OCI-LY1 (cell line): ENCODE data around the gene RBPJL.

Source experiments
- EZH2 ChIP-seq: fragments of 200-600 bp; sonication (generic), shearing (Covaris generic); IDR thresholded peaks from 2 replicates; pipeline ENCODE4 v1.8.0; 2017; ENCODE audit warnings: borderline replicate concordance, mixed run types, mild to moderate bottlenecking, antibody characterized with exemption, low read length, moderate library complexity, mixed read lengths
- TF ChIP-seq, protein P1 (sequence below): fragments of 200-600 bp; sonication (generic), shearing (Covaris generic); IDR thresholded peaks from 2 replicates; pipeline ENCODE4 v1.5.1; 2017; ENCODE audit warnings: mild to moderate bottlenecking, antibody characterized with exemption, low read length, moderate library complexity, mixed read lengths

DNA sequence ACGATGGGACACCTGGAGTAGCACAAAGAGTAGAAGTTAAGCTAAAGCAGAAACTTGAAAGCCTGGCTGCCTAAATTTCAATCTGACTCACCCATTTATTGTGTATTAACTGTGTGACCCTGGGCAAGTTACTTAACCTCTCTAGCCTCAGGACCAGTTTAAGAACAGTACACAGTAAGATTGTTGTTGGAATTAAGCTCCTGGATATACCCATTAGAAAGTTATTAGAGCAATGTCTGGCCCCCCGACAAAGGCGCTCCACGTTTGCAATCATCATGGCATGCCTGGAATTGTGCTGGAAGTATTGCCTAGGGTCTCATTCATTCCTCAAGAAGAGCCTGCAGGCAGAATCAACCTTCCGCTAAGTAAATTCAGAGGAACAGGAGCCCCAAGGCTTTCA is 40.2 kb downstream of the RBPJL start:
- TF ChIP-seq, protein P1, sequence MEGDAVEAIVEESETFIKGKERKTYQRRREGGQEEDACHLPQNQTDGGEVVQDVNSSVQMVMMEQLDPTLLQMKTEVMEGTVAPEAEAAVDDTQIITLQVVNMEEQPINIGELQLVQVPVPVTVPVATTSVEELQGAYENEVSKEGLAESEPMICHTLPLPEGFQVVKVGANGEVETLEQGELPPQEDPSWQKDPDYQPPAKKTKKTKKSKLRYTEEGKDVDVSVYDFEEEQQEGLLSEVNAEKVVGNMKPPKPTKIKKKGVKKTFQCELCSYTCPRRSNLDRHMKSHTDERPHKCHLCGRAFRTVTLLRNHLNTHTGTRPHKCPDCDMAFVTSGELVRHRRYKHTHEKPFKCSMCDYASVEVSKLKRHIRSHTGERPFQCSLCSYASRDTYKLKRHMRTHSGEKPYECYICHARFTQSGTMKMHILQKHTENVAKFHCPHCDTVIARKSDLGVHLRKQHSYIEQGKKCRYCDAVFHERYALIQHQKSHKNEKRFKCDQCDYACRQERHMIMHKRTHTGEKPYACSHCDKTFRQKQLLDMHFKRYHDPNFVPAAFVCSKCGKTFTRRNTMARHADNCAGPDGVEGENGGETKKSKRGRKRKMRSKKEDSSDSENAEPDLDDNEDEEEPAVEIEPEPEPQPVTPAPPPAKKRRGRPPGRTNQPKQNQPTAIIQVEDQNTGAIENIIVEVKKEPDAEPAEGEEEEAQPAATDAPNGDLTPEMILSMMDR: no peak
- no peak for TF ChIP-seq EZH2
